ENCODE measurements around the gene C17orf75.
A peak's percentile ranks its signal among the peaks of the same experiment; 100 is the strongest.

Gene C17orf75

GRCh38 chr17:32302860-32303649 lies 38.9 kb downstream of the C17orf75 start:
- no peak for DNase-seq

- no peak for DNase-seq
Measured at GRCh38 chr17:32302037-32302436, 39.9 kb downstream of the C17orf75 start.

- no peak for DNase-seq
Measured at GRCh38 chr17:32299580-32300164, 42.3 kb downstream of the C17orf75 start.

GRCh38 chr17:32298721-32299579 lies 43.0 kb downstream of the C17orf75 start:
- DNase-seq = no peak

- no peak for DNase-seq
Measured at GRCh38 chr17:32298298-32298697, 43.7 kb downstream of the C17orf75 start.

GRCh38 chr17:32297860-32298259 lies 44.1 kb downstream of the C17orf75 start:
- DNase-seq = no peak

- DNase-seq = no peak
Measured at GRCh38 chr17:32297424-32297823, 44.5 kb downstream of the C17orf75 start.

GRCh38 chr17:32292094-32292493 lies 49.9 kb downstream of the C17orf75 start:
- no peak for DNase-seq

- DNase-seq = no peak
Measured at GRCh38 chr17:32289471-32290070, 52.4 kb downstream of the C17orf75 start.

- no peak for DNase-seq
Measured at GRCh38 chr17:32288615-32289014, 53.4 kb downstream of the C17orf75 start.

- DNase-seq = no peak
Measured at GRCh38 chr17:32287804-32288511, 54.0 kb downstream of the C17orf75 start.

- DNase-seq = peak; percentile 24
Measured at GRCh38 chr17:32286518-32286900, 55.5 kb downstream of the C17orf75 start.

- no peak for DNase-seq
Measured at GRCh38 chr17:32285746-32286517, 56.0 kb downstream of the C17orf75 start.

GRCh38 chr17:32285306-32285705 lies 56.7 kb downstream of the C17orf75 start:
- DNase-seq = no peak

GRCh38 chr17:32283745-32284201 lies 58.2 kb downstream of the C17orf75 start:
- no peak for DNase-seq

GRCh38 chr17:32281011-32281451 lies 60.9 kb downstream of the C17orf75 start:
- DNase-seq = no peak

GRCh38 chr17:32279891-32280716 lies 61.9 kb downstream of the C17orf75 start:
- no peak for DNase-seq

GRCh38 chr17:32278815-32279214 lies 63.2 kb downstream of the C17orf75 start:
- DNase-seq = no peak
